ENCODE measurements around the gene MID1. TPM values are rescaled to one million over a fixed set of nuclear protein-coding genes. Genes with fewer than 3 reads are reported as not detected.

MID1 gene
- total RNA-seq, 1 donor from 2014 or later = 30.6 TPM

DNA sequence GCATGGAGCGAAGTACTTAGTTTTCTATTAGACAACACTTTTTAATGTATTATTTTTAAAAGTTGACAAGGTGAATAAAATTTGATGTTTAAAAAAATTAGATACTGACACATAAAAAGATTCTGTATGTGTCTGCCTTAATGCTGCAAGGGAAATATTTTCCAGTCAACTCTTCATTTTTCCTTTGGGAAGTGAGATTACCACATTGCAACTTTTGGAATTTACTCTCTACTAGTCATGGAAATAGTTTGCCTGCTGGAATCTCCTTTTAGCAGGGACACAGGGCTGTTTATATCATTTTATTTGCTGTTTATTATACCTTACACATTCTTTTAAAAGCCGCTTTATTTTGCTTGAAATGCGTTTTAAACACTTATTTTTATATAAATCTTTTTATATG is 135.1 kb downstream of the MID1 start:
- no peak for DNase-seq (ENCODE audit: low spot score)

DNA sequence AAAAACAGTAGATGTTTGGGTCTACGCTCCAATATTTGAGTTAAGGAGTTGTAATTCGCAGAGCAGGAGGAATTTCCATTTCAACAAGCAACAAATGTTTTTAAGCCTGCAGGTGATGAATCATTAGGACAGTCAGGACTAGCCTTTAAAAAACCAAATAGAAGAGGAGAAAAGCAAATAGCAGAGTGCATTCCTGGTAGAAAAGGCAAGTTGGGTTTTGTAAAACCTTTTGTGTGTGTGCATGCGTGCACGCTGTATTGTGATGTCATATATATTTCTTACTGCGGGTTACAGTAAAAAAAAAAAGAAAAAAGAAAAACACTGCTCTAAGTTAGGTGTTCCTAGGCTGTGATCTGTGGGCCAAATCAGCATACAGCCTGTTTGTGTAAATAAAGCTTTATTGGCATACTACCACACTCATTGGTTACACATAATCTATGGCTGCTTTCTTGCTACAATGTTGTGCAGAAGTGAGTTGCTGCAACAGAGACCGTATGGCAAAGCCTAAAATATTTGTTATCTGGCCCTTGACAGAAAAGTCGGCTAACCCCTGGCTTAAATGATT is 135.6 kb downstream of the MID1 start:
- no peak for DNase-seq (ENCODE audit: low spot score)

- no peak for DNase-seq (ENCODE audit: low spot score)
Observed at GRCh38 chrX:10483191-10483831, 137.1 kb downstream of the MID1 start.

DNA sequence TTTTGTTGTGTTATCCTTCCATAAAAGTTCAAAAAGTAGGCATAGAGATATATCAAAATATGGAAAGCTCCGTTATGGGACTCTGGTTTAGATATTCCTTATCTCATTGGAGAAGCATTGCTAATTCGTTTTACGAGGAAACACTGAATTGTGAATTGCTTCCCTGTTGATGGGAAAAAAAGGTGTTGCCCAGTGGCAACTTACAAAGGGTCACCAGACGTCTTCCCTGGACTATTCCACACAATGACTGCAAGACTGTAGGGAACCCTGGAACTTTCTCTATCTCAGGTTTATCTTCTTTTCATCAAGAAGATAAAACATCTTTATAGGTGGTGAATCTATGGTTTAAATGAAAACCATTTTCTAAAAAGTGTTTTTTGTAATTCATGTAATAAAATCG is 137.7 kb downstream of the MID1 start:
- no peak for DNase-seq (ENCODE audit: low spot score)

DNA sequence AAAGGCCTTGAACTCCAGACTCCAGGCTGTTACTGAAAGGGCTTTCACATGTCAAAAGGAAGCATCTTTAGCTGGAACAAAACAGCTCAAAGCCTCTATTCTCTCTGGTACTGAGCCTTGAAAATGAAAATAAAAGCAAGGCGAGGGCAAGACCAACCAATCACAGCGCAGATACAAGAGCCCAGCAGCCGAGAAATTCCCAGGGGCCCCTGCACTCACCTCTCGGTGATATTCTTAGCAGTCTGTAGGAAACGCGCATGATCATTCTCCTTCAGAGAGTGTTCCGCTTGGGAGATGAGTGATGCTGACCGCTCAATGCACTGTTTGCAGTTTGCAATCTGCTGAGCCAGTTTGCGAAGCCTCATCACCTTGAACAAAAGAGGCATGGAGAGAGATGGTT is 138.1 kb downstream of the MID1 start:
- no peak for DNase-seq (ENCODE audit: low spot score)

DNA sequence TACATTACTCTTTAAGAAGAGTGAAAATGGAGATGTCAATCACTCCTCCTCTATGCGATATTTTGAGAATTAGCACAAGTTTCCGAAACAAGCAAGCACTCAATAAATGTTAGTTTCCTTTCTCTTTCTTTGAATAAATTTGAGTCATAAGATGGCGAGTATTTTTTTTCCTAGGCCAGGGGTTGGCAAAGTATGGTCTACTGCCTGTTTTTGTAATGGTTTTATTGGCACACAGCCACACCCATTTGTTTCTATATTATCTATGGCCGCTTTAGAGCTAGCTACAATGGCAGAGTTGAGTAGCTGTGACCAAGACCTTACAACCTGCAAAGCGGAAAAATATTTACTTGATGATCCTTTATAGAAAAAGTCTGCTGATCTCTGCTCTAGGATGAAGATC is 139.5 kb downstream of the MID1 start:
- DNase-seq (ENCODE audit: low spot score) = no peak

- no peak for DNase-seq (ENCODE audit: low spot score)
Observed at GRCh38 chrX:10479508-10479907, 140.9 kb downstream of the MID1 start.

GRCh38 chrX:10477525-10477924 is 142.9 kb downstream of the MID1 start:
- DNase-seq (ENCODE audit: low spot score) = no peak

- no peak for DNase-seq (ENCODE audit: low spot score)
Observed at GRCh38 chrX:10474913-10475568, 145.3 kb downstream of the MID1 start.

GRCh38 chrX:10474510-10474909 is 145.9 kb downstream of the MID1 start:
- DNase-seq (ENCODE audit: low spot score) = no peak

DNA sequence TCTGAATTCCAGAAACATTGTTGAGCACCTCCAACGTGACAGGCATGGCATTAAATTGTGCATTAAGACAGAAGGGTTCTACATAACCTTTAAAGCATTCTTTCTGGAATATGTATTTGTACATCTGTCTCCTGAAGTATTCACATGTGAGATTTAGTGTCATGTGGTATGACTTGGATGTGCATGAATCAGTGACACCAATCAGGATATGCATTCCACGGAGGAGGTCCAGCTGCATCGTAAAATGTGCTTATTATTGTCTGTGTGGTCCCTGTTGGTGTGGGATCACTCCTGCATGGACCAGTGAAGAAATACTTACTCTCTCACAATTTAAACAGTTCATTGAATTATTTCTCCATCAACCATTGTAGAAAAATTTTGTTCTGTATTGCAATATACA is 149.0 kb downstream of the MID1 start:
- no peak for DNase-seq (ENCODE audit: low spot score)

GRCh38 chrX:10470009-10470408 is 150.4 kb downstream of the MID1 start:
- DNase-seq (ENCODE audit: low spot score) = no peak

DNA sequence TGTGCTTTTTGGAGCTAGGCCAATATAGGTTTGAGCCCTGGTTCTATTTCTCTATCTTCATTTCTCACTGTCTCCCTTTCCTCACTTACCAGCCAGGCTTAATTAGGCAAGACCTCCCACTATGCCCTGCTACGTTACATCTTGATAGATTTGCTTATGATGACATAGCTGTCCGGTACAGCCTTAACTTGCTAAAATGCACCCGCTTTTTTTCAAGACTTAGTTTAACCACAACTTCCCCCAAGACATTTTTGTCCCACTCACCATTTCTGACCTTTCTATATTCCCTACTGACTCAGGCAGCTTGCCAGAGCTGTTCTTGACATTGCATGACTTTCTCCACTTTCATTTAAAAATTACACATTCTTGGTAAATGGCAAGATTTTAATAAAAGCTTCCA is 152.6 kb downstream of the MID1 start:
- DNase-seq (ENCODE audit: low spot score) = no peak

GRCh38 chrX:10465254-10465653 is 155.1 kb downstream of the MID1 start:
- no peak for DNase-seq (ENCODE audit: low spot score)

DNA sequence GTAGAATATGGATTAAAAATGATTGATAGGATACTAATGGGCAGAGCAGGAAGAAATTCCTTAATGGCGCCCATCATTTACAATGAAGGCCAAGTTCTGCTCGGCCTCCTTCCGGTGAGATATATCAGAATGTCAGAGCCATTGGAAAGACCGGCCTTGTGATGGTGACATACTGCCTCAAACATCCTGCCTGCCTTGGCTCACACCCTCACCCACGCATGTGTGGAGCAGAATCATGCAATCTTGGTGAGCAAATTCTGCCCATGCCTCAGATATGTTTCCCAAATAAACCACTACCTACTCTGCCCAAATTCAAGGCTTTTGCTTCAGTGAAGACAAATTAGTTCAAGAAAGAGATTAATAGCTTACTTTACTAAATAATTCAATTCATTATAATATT is 163.3 kb downstream of the MID1 start:
- DNase-seq (ENCODE audit: low spot score) = no peak

DNA sequence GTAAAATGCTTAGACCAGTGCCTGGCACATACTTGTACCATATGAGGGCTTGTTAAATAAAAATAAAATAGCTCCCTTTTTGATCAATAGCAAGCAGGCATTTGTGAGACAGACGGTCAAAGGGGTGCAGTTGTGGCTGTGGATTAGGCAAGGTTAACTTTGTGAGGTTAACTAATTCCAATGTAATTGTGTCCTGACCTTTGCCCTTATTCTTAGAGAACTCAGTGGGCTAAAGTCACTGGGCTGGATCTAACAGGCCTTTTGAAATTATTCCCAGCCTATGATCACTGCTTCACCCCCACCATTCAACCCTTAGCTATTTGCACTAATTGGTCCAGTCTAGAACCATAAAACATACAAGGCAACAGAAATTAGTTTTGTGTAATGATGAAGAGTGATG is 166.4 kb downstream of the MID1 start:
- no peak for DNase-seq (ENCODE audit: low spot score)

- no peak for DNase-seq (ENCODE audit: low spot score)
Observed at GRCh38 chrX:10450959-10451355, 169.4 kb downstream of the MID1 start.

- DNase-seq (ENCODE audit: low spot score) = no peak
Observed at GRCh38 chrX:10450229-10450958, 170.0 kb downstream of the MID1 start.

- no peak for DNase-seq (ENCODE audit: low spot score)
Observed at GRCh38 chrX:10447564-10448214, 172.7 kb downstream of the MID1 start.

DNA sequence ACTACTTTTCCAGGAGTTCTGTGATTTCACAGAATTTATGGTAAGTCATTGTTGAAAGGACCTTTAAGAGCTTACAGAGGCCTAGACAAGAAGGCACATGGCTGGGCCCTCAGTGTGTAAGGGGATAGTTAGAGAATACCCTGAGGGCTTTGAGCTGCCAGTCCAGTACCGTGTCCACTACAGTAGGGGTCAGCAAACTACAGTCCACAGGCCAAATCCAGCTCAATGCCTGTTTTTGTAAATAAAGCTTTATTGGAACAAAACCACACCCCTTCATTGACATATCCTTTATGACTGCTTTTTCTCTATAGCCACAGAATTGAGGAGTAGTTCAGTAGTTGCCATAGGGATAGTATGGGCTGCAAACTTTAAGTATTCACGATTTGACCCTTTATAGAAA is 176.2 kb downstream of the MID1 start:
- no peak for DNase-seq (ENCODE audit: low spot score)

DNA sequence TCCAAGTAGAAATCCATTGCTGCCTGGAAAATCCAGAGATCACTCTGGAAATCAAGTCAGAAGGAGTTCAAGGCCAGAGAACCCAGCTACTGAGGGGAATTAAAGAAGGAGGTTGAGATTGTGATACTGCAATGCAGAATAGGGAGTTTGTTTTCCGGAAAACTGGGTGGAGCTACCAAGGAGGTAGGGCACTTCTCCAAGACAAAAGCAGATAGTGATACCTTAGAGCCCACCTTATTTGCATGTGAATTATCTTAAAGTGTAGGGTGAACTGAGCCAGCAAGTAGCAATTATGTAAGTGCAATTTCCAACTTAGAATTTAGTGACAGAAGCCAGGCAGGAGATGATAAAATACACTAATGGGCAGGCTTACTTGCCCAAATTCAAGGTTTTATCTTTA is 178.9 kb downstream of the MID1 start:
- no peak for DNase-seq (ENCODE audit: low spot score)

DNA sequence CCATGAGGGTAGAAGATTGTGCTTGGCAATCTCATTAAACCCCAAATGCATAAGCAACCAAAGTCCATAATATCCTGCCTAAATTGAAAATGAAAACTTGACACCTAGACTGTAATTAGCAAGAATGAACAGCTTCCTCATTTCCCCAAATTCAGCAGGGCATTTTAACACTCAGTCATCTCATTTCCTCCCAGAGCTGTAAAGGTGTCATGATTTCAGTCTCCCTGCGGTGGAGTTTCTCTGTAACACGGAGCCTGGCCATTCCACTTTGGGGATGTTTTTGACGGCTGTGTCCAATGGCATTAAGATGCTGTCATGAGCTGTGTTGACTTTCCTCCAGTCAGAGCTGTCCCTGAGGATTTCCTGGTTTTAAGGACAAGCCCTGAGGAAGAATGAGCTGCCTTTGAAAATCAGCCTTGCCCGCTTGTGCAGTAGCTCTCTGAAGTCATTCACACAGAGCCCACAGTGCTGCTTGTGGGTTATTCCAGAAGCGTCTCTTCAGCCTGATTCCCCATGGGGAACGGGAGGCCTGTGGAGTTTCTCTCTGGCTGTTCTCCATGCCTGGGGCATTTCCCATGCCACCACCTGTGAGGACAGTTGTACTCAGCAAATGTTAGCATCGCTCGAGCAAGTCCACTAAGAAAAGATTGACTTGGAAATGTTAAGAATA is 187.0 kb downstream of the MID1 start:
- no peak for DNase-seq (ENCODE audit: low spot score)
